NCI-H2081 treated with DMSO at 0.1 percent for 48 hours (cell line): ENCODE data around the gene UNK.

Experiments
- DNase-seq: peaks from one replicate; lab custom pipeline; 2025; lab: John Stamatoyannopoulos, UW

The UNK gene

GRCh38 chr17:75874323-75875181, 89.9 kb downstream of the UNK start:
- no peak for DNase-seq
